GM12878 (cell line): ENCODE measurements around the gene TIAM1. TPM values are rescaled to one million over a fixed set of nuclear protein-coding genes. Genes with fewer than 3 reads are reported as not detected.

Experiments used
- ATAC-seq: fragments of 200-7000 bp; cut with Tn5 transposase; 3 replicates; pipeline ENCODE4 v1.9.1; 2020; ENCODE audit warnings: mild to moderate bottlenecking, moderate library complexity
- BruUV-seq: library from RNA; stranded (reverse); fragments of 400-500 nt; replicated peaks from 2 replicates; lab custom pipeline; 2021; lab: Mats Ljungman, UMichigan
- CTCF ChIA-PET: fragments of 300-600 bp; sonication (Branson Sonifier 250); formaldehyde crosslinking; extraction: SDS; loops from one replicate; lab custom pipeline; 2021; ENCODE audit warnings: inconsistent platforms; lab: Yijun Ruan, JAX
- POLR2A ChIA-PET: fragments of 350-600 bp; formaldehyde crosslinking; extraction: SDS; loops from one replicate; lab custom pipeline; 2021; ENCODE audit warnings: inconsistent platforms; lab: Charles Lee
- RAD21 ChIA-PET: fragments of 300-600 bp; sonication (Branson Sonifier 250); formaldehyde crosslinking; loops from one replicate; lab custom pipeline; 2023; ENCODE audit warnings: antibody characterized with exemption; ENCODE audit not compliant: unreplicated experiment; lab: Charles Lee
- SMC1A ChIA-PET: fragments of 300-600 bp; sonication (Branson Sonifier 250); formaldehyde crosslinking; loops from one replicate; lab custom pipeline; 2023; ENCODE audit not compliant: unreplicated experiment, uncharacterized antibody; lab: Charles Lee
- DNase-seq: peaks from one replicate; pipeline ENCODE4 v3.0.0-alpha.2; 2011; ENCODE audit warnings: low read depth, low spot score
- FAIRE-seq: peaks from 3 replicates; lab custom pipeline; 2011; peaks lifted over from hg19 to GRCh38; lab: Jason Lieb, UNC
- H2AFZ ChIP-seq: 2 replicates; pipeline ENCODE4 v1.6.0; 2011; ENCODE audit warnings: low read depth, low read length, control low read depth; ENCODE audit not compliant: control insufficient read depth
- H3K27ac ChIP-seq: 2 replicates; pipeline ENCODE4 v1.5.1; 2011; ENCODE audit warnings: control low read depth; ENCODE audit not compliant: control insufficient read depth, insufficient read depth
- H3K27me3 ChIP-seq, 2 experiments: replicated peaks in 1 of 2; 2 replicates each; pipeline versions ENCODE4 v1.6.0 to v1.6.1; 2011; ENCODE audit warnings: low read length in 1 of 2; ENCODE audit not compliant: control insufficient read depth in 2 of 2, insufficient read depth in 2 of 2
- H3K36me3 ChIP-seq, 2 experiments: 2 replicates each; pipeline ENCODE4 v1.5.1; 2011; ENCODE audit warnings: low read length in 1 of 2; ENCODE audit not compliant: control insufficient read depth in 2 of 2, insufficient read depth in 2 of 2
- H3K4me1 ChIP-seq: 2 replicates; pipeline ENCODE4 v1.6.1; 2011; ENCODE audit warnings: mild to moderate bottlenecking, low read length, moderate library complexity, mixed read lengths; ENCODE audit not compliant: control insufficient read depth, insufficient read depth
- H3K4me2 ChIP-seq: 2 replicates; pipeline ENCODE4 v1.6.0; 2011; ENCODE audit warnings: control low read depth; ENCODE audit not compliant: control insufficient read depth, insufficient read depth
- H3K4me3 ChIP-seq: fragments of 200-600 bp; sonication (generic); 2 replicates; pipeline ENCODE4 v1.5.1; 2016
- H3K79me2 ChIP-seq: 2 replicates; pipeline ENCODE4 v1.6.0; 2011; ENCODE audit warnings: low read length; ENCODE audit not compliant: control insufficient read depth, insufficient read depth
- H3K9ac ChIP-seq: 2 replicates; pipeline ENCODE4 v1.8.0; 2011; ENCODE audit warnings: low read length, control low read depth, mixed read lengths; ENCODE audit not compliant: control insufficient read depth, insufficient read depth
- H3K9me3 ChIP-seq: replicated peaks from 3 replicates; pipeline ENCODE4 v1.5.1; 2011; ENCODE audit warnings: mild to moderate bottlenecking, low read length; ENCODE audit not compliant: control insufficient read depth, insufficient read depth
- H4K20me1 ChIP-seq: 2 replicates; pipeline ENCODE4 v1.6.0; 2011; ENCODE audit not compliant: control insufficient read depth, insufficient read depth
- FOS ChIP-seq: IDR thresholded peaks from 3 replicates; pipeline ENCODE4 v1.6.1; 2011; ENCODE audit warnings: borderline replicate concordance; ENCODE audit not compliant: insufficient read length; ENCODE audit errors: extremely low read depth
- IKZF1 ChIP-seq: fragments of 450-650 bp; conservative IDR thresholded peaks from 2 replicates; pipeline ENCODE4 v1.6.1; 2017; ENCODE audit warnings: antibody characterized with exemption, mild to moderate bottlenecking
- SPI1 ChIP-seq: IDR thresholded peaks from 2 replicates; pipeline ENCODE4 v1.6.1; 2011; ENCODE audit warnings: low read depth, mild to moderate bottlenecking, low read length, moderate library complexity, borderline replicate concordance; ENCODE audit not compliant: insufficient read depth
- SRF ChIP-seq, 2 experiments: IDR thresholded peaks; 2 replicates each; pipeline ENCODE4 v1.6.1; 2011; ENCODE audit warnings: low read depth in 2 of 2, low read length in 2 of 2, mild to moderate bottlenecking in 1 of 2, moderate library complexity in 1 of 2
- ZBTB40 ChIP-seq: fragments of 450-650 bp; IDR thresholded peaks from 2 replicates; pipeline ENCODE4 v1.6.1; 2016; ENCODE audit warnings: mild to moderate bottlenecking, moderate library complexity, borderline replicate concordance
- WGBS: methylation state at CpG from one replicate; pipeline ENCODE4 v1.1.6; 2016; ENCODE audit warnings: low lambda C conversion rate; ENCODE audit not compliant: insufficient replicate concordance, insufficient coverage; ENCODE audit errors: missing lambda C conversion rate; 5-methylcytosine and 5-hydroxymethylcytosine counted together
- in situ Hi-C: fragments of 300-500 bp; cut with MboI; formaldehyde crosslinking; loops from 9 replicates; pipeline ENCODE4 v1.14.3; 2018; ENCODE audit warnings: mixed read lengths
- intact Hi-C: fragments of 100-400 bp; cut with micrococcal nuclease; formaldehyde crosslinking; loops from one replicate; pipeline ENCODE4 v1.14.2; 2022; ENCODE audit not compliant: unreplicated experiment
- polyA plus RNA-seq, 11 experiments: library from polyadenylated mRNA; depleted of rRNA in 4 of 11; unstranded in 6 of 11; stranded (reverse) in 5 of 11; fragments of >200 nt; fragmentation: Nextera tagmentation in 4 of 11; fragmentation: Illumina TruSeq in 1 of 11; extraction: Ambion mirVana in 4 of 11; extraction: Trizol in 1 of 11; gene quantifications; 1 replicate in 1 of 11; 2 replicates in 10 of 11; pipeline versions ENCODE4 v1.2.1 to v1.2.3, GENCODE V29; 2011 to 2016; ENCODE audit warnings: inconsistent platforms in 2 of 11, missing spikeins in 2 of 11, low read depth in 1 of 11
- total RNA-seq, 4 experiments: library from RNA; depleted of rRNA in 3 of 4; stranded (reverse); fragments of >200 nt in 3 of 4; fragmentation: Illumina TruSeq in 1 of 4; extraction: Trizol in 1 of 4; gene quantifications; 2 replicates each; pipeline versions ENCODE4 v1.2.1 to v1.2.3, GENCODE V29; 2013 to 2021

The TIAM1 gene
- total and polyA plus RNA-seq, 10 of the 15 experiments (the other 5 are each of a cell fraction or from before 2014, with no cell fraction given): 0.31 to 35.9 (median 0.78) TPM

- TF ChIP-seq ZBTB40: peak; percentile 32; the same call in 1 of the 2 replicates
- TF ChIP-seq IKZF1: peak; percentile 91
- TF ChIP-seq SRF (IDR thresholded peaks at IDR 0.05; ENCODE audit: low read depth in 2 of 2, low read length in 2 of 2): no peak
Measured at GRCh38 chr21:31201548-31201947, 142.5 kb downstream of the TIAM1 start (continued).

- DNase-seq (no peak), ATAC-seq (peak; percentile 39), FAIRE-seq (no peak)
- Histone ChIP-seq H3K4me3 (no peak overlapping the region), H3K9ac (no peak overlapping the region), H3K4me2 (no peak overlapping the region), H3K36me3 (no peaks in the 10 kb centered on the region; a peak in 1 of 4 replicates), H2AFZ (no peak overlapping the region), H3K9me3 (no peaks in the 10 kb centered on the region), H4K20me1 (no peaks in the 10 kb centered on the region), H3K27ac (no peak overlapping the region), H3K4me1 (no peaks in the 10 kb centered on the region), H3K27me3 (no peaks in the 10 kb centered on the region), H3K79me2 (no peaks in the 10 kb centered on the region)
- TF ChIP-seq FOS (no peak), SPI1 (peak; percentile 40; the same call in 1 of the 2 replicates)
- POLR2A ChIA-PET: no interaction called here
- in situ Hi-C loops: no loop called here
- CTCF ChIA-PET: interaction anchor here (1.4 to 9.6 kb wide), 5 partner anchors 102 to 403 kb away, joined by 4 to 171 read pairs (median 8); partner anchors contain the start of gene TIAM1
- intact Hi-C loops: loop anchor here (1.0 kb wide), 1 partner anchor 143 kb away; the partner anchor contains the start of gene TIAM1
- 2% methylated on average over 2 of the region's 2 CpGs for WGBS
- RAD21 ChIA-PET: interaction anchor here (1.1 to 6.1 kb wide), 6 partner anchors 91 to 380 kb away, joined by 3 to 61 read pairs (median 4); no protein-coding TSS in a partner anchor
- no TSS peak for BruUV-seq
- SMC1A ChIA-PET: interaction anchor here (0.9 to 7.2 kb wide), 13 partner anchors 12 to 400 kb away, joined by 3 to 77 read pairs (median 4); no protein-coding TSS in a partner anchor
Measured at GRCh38 chr21:31201144-31201543, 142.9 kb downstream of the TIAM1 start.
